Breast epithelium (tissue), 4 donors: ENCODE data around the gene PTTG1IP2. TPM values are rescaled to one million over a fixed set of nuclear protein-coding genes. Genes with fewer than 3 reads are reported as not detected.

ENCODE experiments used
- DNase-seq, 2 donors: peaks; one replicate each; pipeline ENCODE4 v3.0.0-alpha.2; 2019; ENCODE audit warnings: low spot score in 2 of 2
- H3K27ac ChIP-seq, 2 donors: fragments of 200-600 bp; sonication (generic) in 1 of 2; one replicate each; pipeline ENCODE4 v1.5.1; 2016 to 2019; ENCODE audit warnings: mild to moderate bottlenecking in 1 of 2
- H3K27me3 ChIP-seq, 2 donors: fragments of 200-600 bp; sonication (generic) in 1 of 2; one replicate each; pipeline versions ENCODE4 v1.5.1 to v1.6.0; 2017 to 2019; ENCODE audit warnings: control low read depth in 1 of 2, mild to moderate bottlenecking in 1 of 2
- H3K36me3 ChIP-seq: fragments of 200-600 bp; one replicate; pipeline ENCODE4 v1.5.1; 2019
- H3K4me1 ChIP-seq, 2 donors: fragments of 200-600 bp; sonication (generic); one replicate each; pipeline ENCODE4 v1.5.1; 2016 to 2019; ENCODE audit warnings: control low read depth in 1 of 2
- H3K4me3 ChIP-seq, 3 donors: fragments of 200-600 bp; sonication (generic); 1 replicate in 2 of 3; 2 replicates in 1 of 3; pipeline ENCODE4 v1.5.1; 2016 to 2019; ENCODE audit warnings: mild to moderate bottlenecking in 3 of 3, moderate library complexity in 2 of 3
- H3K9me3 ChIP-seq, 2 donors: fragments of 200-600 bp; sonication (generic) in 1 of 2; one replicate each; pipeline ENCODE4 v1.5.1; 2016 to 2019; ENCODE audit warnings: control low read depth in 1 of 2
- CTCF ChIP-seq, 3 donors: fragments of 450-650 bp; IDR thresholded peaks; one replicate each; pipeline ENCODE4 v1.5.1; 2016 to 2017; ENCODE audit warnings: antibody characterized with exemption in 3 of 3, mild to moderate bottlenecking in 3 of 3, moderate library complexity in 3 of 3
- POLR2A ChIP-seq: fragments of 450-650 bp; IDR thresholded peaks from one replicate; pipeline ENCODE4 v1.6.1; 2016; ENCODE audit warnings: antibody characterized with exemption, mild to moderate bottlenecking, moderate library complexity
- POLR2AphosphoS5 ChIP-seq, 3 donors: sonication (generic); formaldehyde crosslinking; IDR thresholded peaks; one replicate each; pipeline ENCODE4 v1.6.1; 2017; ENCODE audit warnings: antibody characterized with exemption in 3 of 3
- intact Hi-C: fragments of 100-400 bp; cut with DNase I; formaldehyde crosslinking; loops from one replicate; pipeline ENCODE4 v1.15.1; 2023; ENCODE audit warnings: low total_unique reads
- total RNA-seq, 3 donors: library from RNA; depleted of rRNA; stranded (reverse); fragments of >200 nt; gene quantifications; one replicate each; pipeline ENCODE4 v1.1.0, GENCODE V29; 2016

PTTG1IP2 gene
- total RNA-seq, 3 donors from 2014 or later, result not detected

GRCh38 chr7:90552521-90552920 lies 83.1 kb downstream of the PTTG1IP2 start:
- intact Hi-C loops, result no loop called here
- H3K36me3 ChIP-seq, result no peaks in the 10 kb centered on the region
- H3K4me1 ChIP-seq, result no peaks in the 10 kb centered on the region
- TF ChIP-seq POLR2AphosphoS5 (IDR thresholded peaks at IDR 0.05) (no peak), CTCF (IDR thresholded peaks at IDR 0.05) (peak in 2 of 3 donors; percentile 18 to 24), POLR2A (no peak)
- H3K27ac ChIP-seq, result no peak overlapping the region
- H3K9me3 ChIP-seq, result no peaks in the 10 kb centered on the region
- H3K4me3 ChIP-seq, result no peak overlapping the region
- H3K27me3 ChIP-seq, result no peaks in the 10 kb centered on the region
- DNase-seq, result no peak

- Histone ChIP-seq H3K27ac (no peak overlapping the region), H3K4me1 (no peaks in the 10 kb centered on the region), H3K9me3 (no peaks in the 10 kb centered on the region), H3K4me3 (no peak overlapping the region), H3K27me3 (no peaks in the 10 kb centered on the region), H3K36me3 (no peaks in the 10 kb centered on the region)
- no peak for DNase-seq
- TF ChIP-seq POLR2A (no peak), CTCF (IDR thresholded peaks at IDR 0.05) (no peak), POLR2AphosphoS5 (IDR thresholded peaks at IDR 0.05) (no peak)
- intact Hi-C loops, result no loop called here
These were observed 91.3 kb downstream of the PTTG1IP2 start for GRCh38 chr7:90560730-90561129.

Other genes with a start within 250 kb of the PTTG1IP2 start
- 10 to 100 TPM; 13.0 to 45.2 (median 21.8) TPM for gene CFAP69, start 224.5 kb upstream of the PTTG1IP2 start, total RNA-seq
- under 1 TPM in 1 of 3 donors, not detected in 2; 0.15 TPM for gene FAM237B, start 148.3 kb upstream of the PTTG1IP2 start, total RNA-seq
- 10 to 100 TPM; 21.3 to 27.2 (median 22.3) TPM for gene GTPBP10, start 122.9 kb upstream of the PTTG1IP2 start, total RNA-seq
- gene CLDN12, start 66.2 kb upstream of the PTTG1IP2 start, total RNA-seq, result 10 to 100 TPM; 21.6 to 52.8 (median 43.3) TPM
- 10 to 100 TPM; 16.3 to 64.7 (median 29.8) TPM for gene CDK14, start 126.7 kb downstream of the PTTG1IP2 start, total RNA-seq